CD4-positive, alpha-beta T cell treated with Interleukin-1 beta for 1 hour (primary cell): Measurements from ENCODE around the gene OR6K3.

Experiments used
- DNase-seq, 2 donors: peaks; one replicate each; pipeline ENCODE4 v3.0.0-alpha.2; 2020 to 2022

OR6K3 gene

DNA sequence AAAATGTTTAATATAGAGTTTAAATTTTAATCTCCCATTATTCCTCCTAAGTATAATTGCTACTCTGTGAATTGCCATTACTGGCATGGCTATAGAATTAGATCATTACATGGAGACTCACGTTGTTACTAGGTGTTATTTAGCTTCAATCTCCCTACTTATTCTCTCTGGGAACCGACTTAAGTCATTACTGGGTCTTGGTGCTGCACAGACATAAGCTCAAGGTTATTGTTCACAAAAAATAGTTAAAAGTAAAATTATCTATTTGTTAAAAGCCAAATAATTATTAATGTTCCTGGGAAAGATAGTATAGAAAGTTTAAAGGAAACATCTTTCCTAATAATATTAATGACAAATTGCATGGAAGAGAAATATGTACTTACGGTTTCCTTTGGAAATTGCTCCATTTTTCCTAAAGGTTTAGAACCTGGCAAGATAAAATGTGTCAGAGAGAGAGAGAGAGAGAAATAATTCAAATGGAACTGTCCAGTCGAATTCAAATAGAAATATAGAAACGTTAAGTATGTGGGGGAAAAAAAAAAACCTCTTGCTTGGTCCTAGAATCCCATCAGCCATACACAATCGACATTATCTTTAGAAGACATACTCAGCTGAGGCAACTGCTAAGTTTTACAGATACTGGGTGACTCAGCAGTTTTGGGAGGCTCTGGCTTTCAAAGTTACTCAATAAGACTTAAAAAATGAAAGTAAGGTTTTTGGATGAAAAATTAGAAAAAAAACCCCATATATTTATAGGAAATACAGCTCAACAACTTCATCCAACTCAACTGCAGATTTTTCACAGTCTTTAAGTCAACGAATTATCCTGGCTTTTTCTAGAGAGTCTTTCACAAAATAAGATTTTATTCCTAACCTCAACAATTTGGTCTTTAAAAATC, 34.2 kb downstream of the OR6K3 start, which contains the start of gene SPTA1:
Gene SPTA1, minus strand, starts transcription at position 605 of the 899 bp plus-strand sequence. Its CDS starts 198 bp downstream, at position 407.
- DNase-seq: no peak

DNA sequence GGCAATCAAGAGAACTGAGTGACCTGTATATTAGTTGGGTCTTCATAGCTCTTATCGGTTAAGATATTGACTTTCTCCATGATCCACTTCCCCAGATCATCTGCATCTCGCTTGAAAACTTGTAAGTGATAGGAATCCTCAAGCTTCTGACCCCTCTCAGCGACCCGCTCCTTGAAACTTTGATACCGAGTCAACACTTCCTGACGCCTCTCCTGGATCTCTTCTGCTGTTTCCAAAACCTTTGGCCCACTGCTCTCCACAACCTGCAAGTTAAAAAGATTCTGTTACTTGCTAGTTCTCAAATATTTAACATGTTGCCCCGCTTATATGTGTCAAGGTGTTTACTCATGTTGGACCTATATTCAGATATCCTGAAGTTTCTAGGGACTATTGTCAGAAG, 35.4 kb downstream of the OR6K3 start:
- no peak for DNase-seq

GRCh38 chr1:158681606-158682005, 38.9 kb downstream of the OR6K3 start:
- DNase-seq: no peak

- no peak for DNase-seq
These were observed 41.2 kb downstream of the OR6K3 start for GRCh38 chr1:158679289-158679688.

DNA sequence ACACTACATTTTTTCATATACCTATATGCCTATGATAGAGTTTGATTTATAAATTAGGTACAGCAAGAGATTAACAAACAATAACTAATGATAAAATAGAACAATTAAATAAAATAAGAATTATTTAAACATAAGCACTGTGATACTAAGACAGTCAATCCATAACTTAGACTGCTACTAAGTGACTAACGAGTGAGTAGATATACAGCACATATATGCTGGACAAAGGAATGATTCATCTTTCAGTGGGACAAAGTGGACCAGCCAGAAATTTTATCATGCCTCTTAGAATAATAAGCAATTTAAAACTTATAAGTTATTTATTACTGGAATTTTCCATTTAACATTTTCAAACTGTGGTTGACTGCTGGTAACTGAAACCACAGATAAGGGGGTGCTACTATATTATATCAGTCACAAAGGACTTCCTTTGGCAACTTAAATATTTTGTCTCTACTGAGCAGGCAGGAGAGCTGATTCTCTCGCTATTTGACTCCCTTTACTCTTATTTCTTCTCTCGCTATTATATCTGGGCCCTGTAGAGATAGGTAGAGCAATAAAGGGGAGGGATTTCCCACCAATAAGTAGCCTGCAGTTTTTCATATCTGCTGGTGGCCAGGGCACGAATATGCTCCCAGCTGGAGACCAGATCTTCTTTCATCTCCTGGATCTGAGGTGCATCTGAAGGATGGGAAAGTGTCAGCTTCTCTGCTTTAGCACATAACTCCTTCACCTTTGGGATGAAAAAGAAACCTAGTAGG, 44.8 kb downstream of the OR6K3 start:
- no peak for DNase-seq

GRCh38 chr1:158674302-158674701, 46.2 kb downstream of the OR6K3 start:
- no peak for DNase-seq
